ENCODE data around the gene PIK3C2G. TPM values are rescaled to one million over a fixed set of nuclear protein-coding genes. Genes with fewer than 3 reads are reported as not detected.

Gene PIK3C2G
- total RNA-seq, 1 donor from 2014 or later, result 2.7 TPM

DNA sequence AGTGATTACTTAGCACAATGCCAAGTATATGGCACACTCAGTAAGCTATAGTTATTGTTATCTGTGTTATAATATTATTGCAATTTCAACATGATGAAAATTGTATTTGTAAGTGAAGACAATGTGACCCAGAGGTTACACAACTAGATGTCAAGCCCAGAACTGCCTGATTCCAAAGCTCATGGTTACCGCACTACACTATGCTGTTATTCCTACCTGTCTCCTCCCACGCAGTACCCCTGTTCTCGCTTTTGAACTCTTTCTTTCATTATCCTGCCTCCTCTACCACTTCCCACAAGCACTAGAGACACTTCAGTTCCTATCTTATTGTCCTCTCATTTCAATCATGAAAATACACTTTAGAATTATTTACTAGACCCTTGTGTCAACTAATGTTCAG lies 383.2 kb downstream of the PIK3C2G start:
- no peaks in the 10 kb centered on the region for H3K27me3 Mint-ChIP-seq (ENCODE audit: low read depth)
- no peaks in the 10 kb centered on the region for H3K9me3 Mint-ChIP-seq
- no peak for DNase-seq (ENCODE audit: low spot score in 2 of 2, unreplicated experiment in 2 of 2)
- TF ChIP-seq, protein P1, sequence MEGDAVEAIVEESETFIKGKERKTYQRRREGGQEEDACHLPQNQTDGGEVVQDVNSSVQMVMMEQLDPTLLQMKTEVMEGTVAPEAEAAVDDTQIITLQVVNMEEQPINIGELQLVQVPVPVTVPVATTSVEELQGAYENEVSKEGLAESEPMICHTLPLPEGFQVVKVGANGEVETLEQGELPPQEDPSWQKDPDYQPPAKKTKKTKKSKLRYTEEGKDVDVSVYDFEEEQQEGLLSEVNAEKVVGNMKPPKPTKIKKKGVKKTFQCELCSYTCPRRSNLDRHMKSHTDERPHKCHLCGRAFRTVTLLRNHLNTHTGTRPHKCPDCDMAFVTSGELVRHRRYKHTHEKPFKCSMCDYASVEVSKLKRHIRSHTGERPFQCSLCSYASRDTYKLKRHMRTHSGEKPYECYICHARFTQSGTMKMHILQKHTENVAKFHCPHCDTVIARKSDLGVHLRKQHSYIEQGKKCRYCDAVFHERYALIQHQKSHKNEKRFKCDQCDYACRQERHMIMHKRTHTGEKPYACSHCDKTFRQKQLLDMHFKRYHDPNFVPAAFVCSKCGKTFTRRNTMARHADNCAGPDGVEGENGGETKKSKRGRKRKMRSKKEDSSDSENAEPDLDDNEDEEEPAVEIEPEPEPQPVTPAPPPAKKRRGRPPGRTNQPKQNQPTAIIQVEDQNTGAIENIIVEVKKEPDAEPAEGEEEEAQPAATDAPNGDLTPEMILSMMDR (IDR thresholded peaks at IDR 0.05; ENCODE audit: unreplicated experiment), result no peak
- no peak overlapping the region for H3K27ac Mint-ChIP-seq
- no peak overlapping the region for H3K4me3 Mint-ChIP-seq
- H3K36me3 Mint-ChIP-seq, result no peaks in the 10 kb centered on the region
- peaks cover 23% of the 10 kb centered on the region for H3K4me1 Mint-ChIP-seq

DNA sequence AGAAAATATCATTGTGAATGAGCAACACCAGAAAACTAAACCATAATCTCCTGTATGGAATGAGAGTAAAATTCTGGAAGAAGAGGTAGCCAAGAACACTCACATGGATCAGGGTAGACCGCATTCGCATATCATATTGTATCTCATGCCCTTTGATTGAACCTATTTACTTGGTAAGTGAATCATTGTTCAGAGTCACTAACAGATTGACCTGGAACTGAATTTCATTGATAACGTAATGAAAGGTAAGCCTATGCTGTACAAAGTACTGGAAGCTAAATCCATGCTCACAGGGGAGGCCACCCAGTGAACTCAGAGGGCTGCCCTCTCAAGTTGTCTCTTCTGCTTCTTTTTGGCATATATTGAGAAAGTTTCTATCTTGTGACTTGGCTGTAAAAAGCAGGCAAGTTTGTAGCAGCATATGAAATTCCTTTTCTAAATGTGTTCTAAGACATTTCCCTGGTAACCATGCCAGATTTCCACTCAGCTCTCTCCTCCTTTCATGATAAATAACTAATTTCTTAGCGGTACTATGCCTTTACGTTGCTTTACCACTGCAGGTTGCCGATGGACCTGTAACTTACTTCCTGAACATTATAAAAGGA lies 385.1 kb downstream of the PIK3C2G start:
- Mint-ChIP-seq H3K9me3 (no peaks in the 10 kb centered on the region), H3K27ac (no peak overlapping the region), H3K4me1 (peaks cover 18% of the 10 kb centered on the region), H3K4me3 (no peak overlapping the region), H3K36me3 (no peaks in the 10 kb centered on the region), H3K27me3 (ENCODE audit: low read depth) (no peaks in the 10 kb centered on the region)
- DNase-seq (ENCODE audit: low spot score in 2 of 2, unreplicated experiment in 2 of 2), result no peak
- TF ChIP-seq, protein P1 (IDR thresholded peaks at IDR 0.05; ENCODE audit: unreplicated experiment), result no peak

DNA sequence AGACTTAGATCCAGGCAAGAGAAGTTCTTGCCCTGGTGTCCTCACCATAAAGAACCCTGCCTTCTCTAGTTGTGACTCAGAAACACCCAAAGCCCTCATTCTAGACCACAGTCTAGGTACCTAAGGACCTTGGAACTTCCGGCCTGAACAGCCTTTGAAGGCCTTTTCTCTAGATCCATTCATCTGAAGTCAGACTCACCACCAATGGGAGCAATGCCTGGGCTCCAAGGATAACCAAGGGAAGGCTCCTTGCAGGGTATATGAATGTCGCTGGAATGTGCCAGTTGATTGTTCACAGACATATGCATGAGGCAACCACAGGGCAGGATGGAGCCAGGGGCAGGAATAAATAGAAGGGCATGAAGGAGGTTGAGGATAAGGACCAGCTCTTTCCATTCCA lies 390.2 kb downstream of the PIK3C2G start:
- H3K4me1 Mint-ChIP-seq, result peaks cover 2% of the 10 kb centered on the region

DNA sequence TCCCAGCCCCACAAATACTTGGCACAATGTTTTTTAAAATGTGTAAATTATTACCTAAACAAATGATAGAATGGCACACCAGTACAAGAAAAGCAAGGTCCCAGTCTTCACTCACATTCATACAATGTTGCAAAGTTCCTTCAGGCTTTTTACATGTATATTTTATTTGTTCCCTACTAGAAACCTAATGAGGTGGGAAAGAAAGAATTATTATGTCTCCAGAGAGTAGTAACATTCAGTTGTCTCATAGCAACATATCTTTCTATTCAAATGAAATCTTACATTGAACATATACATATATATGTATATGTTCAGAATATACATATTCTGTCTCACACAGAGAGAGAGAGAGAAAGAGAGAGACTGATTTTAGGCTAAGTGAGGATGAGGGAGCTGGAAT lies 391.3 kb downstream of the PIK3C2G start:
- Mint-ChIP-seq H3K9me3 (peaks cover 8% of the 10 kb centered on the region), H3K4me3 (no peak overlapping the region), H3K36me3 (peaks cover 2% of the 10 kb centered on the region), H3K27me3 (ENCODE audit: low read depth) (no peaks in the 10 kb centered on the region), H3K4me1 (no peaks in the 10 kb centered on the region), H3K27ac (no peak overlapping the region)
- TF ChIP-seq, protein P1 (IDR thresholded peaks at IDR 0.05; ENCODE audit: unreplicated experiment), result no peak
- DNase-seq (ENCODE audit: low spot score in 2 of 2, unreplicated experiment in 2 of 2), result no peak

More for the DNA sequence above, 390.2 kb downstream of the PIK3C2G start:
- Mint-ChIP-seq H3K27me3 (ENCODE audit: low read depth) (no peaks in the 10 kb centered on the region), H3K36me3 (no peaks in the 10 kb centered on the region), H3K9me3 (no peaks in the 10 kb centered on the region), H3K27ac (no peak overlapping the region), H3K4me3 (no peak overlapping the region)
- TF ChIP-seq, protein P1 (IDR thresholded peaks at IDR 0.05; ENCODE audit: unreplicated experiment), result no peak
- no peak for DNase-seq (ENCODE audit: low spot score in 2 of 2, unreplicated experiment in 2 of 2)

DNA sequence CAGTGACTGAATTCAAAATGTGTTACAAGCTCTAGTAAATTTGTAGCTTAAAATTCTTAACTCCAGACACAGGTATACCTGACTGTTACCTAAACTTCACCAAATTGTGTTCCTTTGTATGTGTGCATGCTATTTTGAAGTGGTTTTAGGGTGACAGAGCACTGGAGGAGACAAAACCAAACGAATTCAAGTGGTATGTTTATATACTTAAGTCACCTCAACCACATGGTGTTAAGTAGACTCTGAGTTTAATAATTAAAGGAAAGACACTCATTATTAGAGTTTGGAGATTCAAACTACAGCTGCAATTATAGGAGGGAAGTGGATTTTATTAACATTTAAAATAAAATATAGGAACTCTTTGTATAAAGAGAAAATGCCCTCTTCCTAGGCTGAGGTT lies 392.1 kb downstream of the PIK3C2G start:
- Mint-ChIP-seq H3K27me3 (ENCODE audit: low read depth) (no peaks in the 10 kb centered on the region), H3K9me3 (peaks cover 17% of the 10 kb centered on the region), H3K36me3 (peaks cover 4% of the 10 kb centered on the region), H3K27ac (no peak overlapping the region), H3K4me1 (no peaks in the 10 kb centered on the region), H3K4me3 (no peak overlapping the region)
- no peak for DNase-seq (ENCODE audit: low spot score in 2 of 2, unreplicated experiment in 2 of 2)
- TF ChIP-seq, protein P1 (IDR thresholded peaks at IDR 0.05; ENCODE audit: unreplicated experiment), result no peak

DNA sequence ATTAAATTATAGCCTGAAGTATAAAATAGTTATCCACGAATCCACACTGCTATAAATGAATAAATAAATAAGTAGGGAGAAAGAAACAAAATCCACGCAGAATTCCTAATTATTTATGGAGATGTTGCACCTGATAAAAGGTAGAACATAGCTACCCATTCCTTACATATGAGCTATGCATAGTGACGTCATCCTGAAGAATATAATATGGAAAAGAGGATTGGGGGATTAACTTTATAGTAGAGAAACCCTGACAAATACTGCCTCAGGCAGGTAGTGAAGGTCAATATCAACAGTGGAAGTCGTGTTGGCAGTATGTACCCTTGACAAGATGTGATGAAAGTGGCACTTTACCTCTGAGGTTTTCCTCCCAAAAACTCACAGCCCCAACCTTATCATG lies 394.0 kb downstream of the PIK3C2G start:
- H3K4me3 Mint-ChIP-seq, result no peak overlapping the region
- H3K9me3 Mint-ChIP-seq, result peaks cover 28% of the 10 kb centered on the region

More for the DNA sequence above, 394.0 kb downstream of the PIK3C2G start:
- no peak overlapping the region for H3K27ac Mint-ChIP-seq
- no peaks in the 10 kb centered on the region for H3K4me1 Mint-ChIP-seq
- H3K27me3 Mint-ChIP-seq (ENCODE audit: low read depth), result no peaks in the 10 kb centered on the region
- DNase-seq (ENCODE audit: low spot score in 2 of 2, unreplicated experiment in 2 of 2), result no peak
- H3K36me3 Mint-ChIP-seq, result peaks cover 4% of the 10 kb centered on the region
- TF ChIP-seq, protein P1 (IDR thresholded peaks at IDR 0.05; ENCODE audit: unreplicated experiment), result no peak

Measured in mesothelial cell of epicardium (in vitro differentiated cells).